Caco-2 (cell line): ENCODE data around the gene CEACAM4. TPM values are rescaled to one million over a fixed set of nuclear protein-coding genes. Genes with fewer than 3 reads are reported as not detected.
A peak's percentile ranks its signal among the peaks of the same experiment; 100 is the strongest.

Experiments used
- BruUV-seq: library from RNA; stranded (reverse); fragments of 400-500 nt; replicated peaks from 2 replicates; lab custom pipeline; 2021; lab: Mats Ljungman, UMichigan
- CTCF ChIA-PET: fragments of 300-600 bp; sonication (Branson Sonifier 250); formaldehyde crosslinking; loops from one replicate; lab custom pipeline; 2022; ENCODE audit warnings: antibody characterized with exemption; lab: Charles Lee
- POLR2A ChIA-PET: fragments of 300-600 bp; sonication (Branson Sonifier 250); formaldehyde crosslinking; loops from one replicate; lab custom pipeline; 2022; ENCODE audit warnings: antibody characterized with exemption; lab: Charles Lee
- DNase-seq, 2 experiments: peaks; one replicate each; pipeline versions ENCODE4 v3.0.0 to v3.0.0-alpha.2; 2020 to 2022
- H3K27me3 ChIP-seq: replicated peaks from 2 replicates; pipeline ENCODE4 v1.6.0; 2011; ENCODE audit warnings: low read length; ENCODE audit not compliant: control insufficient read depth, insufficient read depth
- H3K36me3 ChIP-seq: 2 replicates; pipeline ENCODE4 v1.5.1; 2011; ENCODE audit warnings: low read length; ENCODE audit not compliant: control insufficient read depth, insufficient read depth
- H3K4me1 ChIP-seq: fragments of 250-450 bp; sonication (Bioruptor Pico); 2 replicates; pipeline ENCODE4 v1.5.1; 2020; ENCODE audit warnings: mild to moderate bottlenecking
- H3K4me3 ChIP-seq: 2 replicates; pipeline ENCODE4 v1.5.1; 2011; ENCODE audit warnings: low read depth, mild to moderate bottlenecking, control low read depth, low read length
- H3K9me3 ChIP-seq: fragments of 250-450 bp; sonication (Bioruptor Pico); 2 replicates; pipeline ENCODE4 v1.5.1; 2020; ENCODE audit warnings: mild to moderate bottlenecking, moderate library complexity
- H3K27ac Mint-ChIP-seq: one replicate; pipeline ENCODE4 v1.8.0; 2022; ENCODE audit warnings: mixed read lengths; ENCODE audit not compliant: unreplicated experiment
- H3K27me3 Mint-ChIP-seq: one replicate; pipeline ENCODE4 v1.8.0; 2022; ENCODE audit warnings: mixed read lengths; ENCODE audit not compliant: insufficient read depth, unreplicated experiment
- H3K36me3 Mint-ChIP-seq: one replicate; pipeline ENCODE4 v1.8.0; 2022; ENCODE audit warnings: mild to moderate bottlenecking, mixed read lengths; ENCODE audit not compliant: insufficient read depth, unreplicated experiment
- H3K4me1 Mint-ChIP-seq: one replicate; pipeline ENCODE4 v1.8.0; 2022; ENCODE audit warnings: low read depth, mixed read lengths; ENCODE audit not compliant: unreplicated experiment
- H3K4me3 Mint-ChIP-seq: one replicate; pipeline ENCODE4 v1.8.0; 2022; ENCODE audit warnings: mild to moderate bottlenecking, moderate library complexity, mixed read lengths; ENCODE audit not compliant: unreplicated experiment
- H3K9me3 Mint-ChIP-seq: one replicate; pipeline ENCODE4 v1.8.0; 2022; ENCODE audit warnings: mixed read lengths; ENCODE audit not compliant: unreplicated experiment
- CTCF ChIP-seq, 2 experiments: fragments of 200-600 bp in 1 of 2; IDR thresholded peaks; 1 replicate in 1 of 2; 2 replicates in 1 of 2; pipeline versions ENCODE4 v1.5.1 to v1.8.0; 2011 to 2022; ENCODE audit warnings: antibody characterized with exemption in 1 of 2, control low read depth in 1 of 2, inconsistent platforms in 1 of 2, low read depth in 1 of 2, low read length in 1 of 2, mild to moderate bottlenecking in 1 of 2, moderate library complexity in 1 of 2; ENCODE audit not compliant: insufficient read depth in 1 of 2, severe bottlenecking in 1 of 2, unreplicated experiment in 1 of 2
- intact Hi-C: fragments of 100-400 bp; cut with micrococcal nuclease; formaldehyde crosslinking; loops from one replicate; pipeline ENCODE4 v1.10.0; 2022; ENCODE audit not compliant: unreplicated experiment
- total RNA-seq: library from RNA; stranded (reverse); gene quantifications from 2 replicates; pipeline ENCODE4 v1.2.3, GENCODE V29; 2022

The CEACAM4 gene
- total RNA-seq, 1 experiment from 2014 or later = not detected

DNA sequence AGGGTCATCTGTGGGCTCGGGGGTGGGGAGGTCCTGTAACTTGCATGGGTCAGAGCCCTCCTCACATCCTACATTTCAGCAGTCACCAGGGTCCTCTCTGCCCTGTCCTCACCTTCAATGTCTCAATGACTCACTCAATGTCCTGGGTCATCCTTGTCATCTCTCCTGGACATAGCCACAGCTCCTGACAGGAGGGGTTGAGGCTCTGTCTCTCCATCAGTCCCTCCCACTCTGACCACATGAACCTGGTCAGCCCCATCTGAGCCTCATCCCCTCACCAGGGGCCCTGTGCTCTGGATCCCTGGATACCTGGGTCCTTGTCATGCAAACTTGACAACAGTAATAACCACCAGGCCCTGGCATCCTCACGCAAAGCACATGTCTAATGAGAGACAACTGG lies 37.5 kb downstream of the CEACAM4 start:
- CTCF ChIA-PET = no interaction called here
- H3K27ac Mint-ChIP-seq = no peak overlapping the region
- Histone ChIP-seq H3K36me3 (no peaks in the 10 kb centered on the region), H3K4me3 (no peak overlapping the region), H3K9me3 (no peaks in the 10 kb centered on the region), H3K4me1 (no peaks in the 10 kb centered on the region), H3K27me3 (no peaks in the 10 kb centered on the region; the same call in 1 of the 2 replicates)
- BruUV-seq = no TSS peak
- DNase-seq = no peak
- peaks cover 5% of the 10 kb centered on the region for H3K9me3 Mint-ChIP-seq
- H3K36me3 Mint-ChIP-seq = no peaks in the 10 kb centered on the region
- intact Hi-C loops = no loop called here
- POLR2A ChIA-PET = no interaction called here
- no peak for TF ChIP-seq CTCF (IDR thresholded peaks at IDR 0.05; ENCODE audit: insufficient read depth in 1 of 2, low read depth in 1 of 2, low read length in 1 of 2, severe bottlenecking in 1 of 2, unreplicated experiment in 1 of 2)
- no peak overlapping the region for H3K4me3 Mint-ChIP-seq
- H3K4me1 Mint-ChIP-seq = no peaks in the 10 kb centered on the region
- peaks cover under 1% of the 10 kb centered on the region for H3K27me3 Mint-ChIP-seq

DNA sequence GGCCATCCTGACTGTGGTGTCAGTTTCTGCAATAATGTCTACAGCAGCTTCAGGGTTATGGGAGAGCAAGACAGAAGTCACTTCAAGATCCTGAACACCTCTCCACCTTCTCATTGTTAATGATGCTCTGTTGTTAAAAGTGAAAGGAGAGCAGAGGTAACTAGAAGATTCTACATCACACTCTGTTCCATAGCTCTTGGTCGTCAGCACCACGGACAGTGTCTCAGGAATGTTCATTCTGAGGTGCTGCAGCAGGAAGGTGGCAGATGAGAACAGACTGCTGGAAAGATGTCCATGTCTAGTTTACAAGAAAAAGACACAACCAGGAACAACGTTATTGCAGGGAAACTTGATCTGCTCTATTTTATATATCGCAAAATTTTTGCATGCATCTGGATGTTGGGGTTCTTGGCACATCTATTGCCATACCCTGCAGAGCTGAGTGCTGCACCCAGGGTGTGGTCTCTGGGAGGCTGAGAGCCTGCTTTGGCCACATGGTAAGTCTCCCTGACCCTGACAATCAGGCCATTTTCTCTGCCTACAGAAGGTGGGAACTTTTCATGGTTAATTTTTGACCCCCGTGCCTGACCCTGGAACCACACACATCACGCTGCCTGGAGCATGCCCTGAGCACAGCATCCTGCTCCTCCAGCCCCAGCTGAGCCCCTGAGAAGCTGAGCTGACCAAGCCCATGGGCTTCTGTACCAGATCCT lies 38.2 kb downstream of the CEACAM4 start:
- ChIA-PET POLR2A (no interaction called here), CTCF (no interaction called here)
- H3K36me3 ChIP-seq = no peaks in the 10 kb centered on the region
- Mint-ChIP-seq H3K36me3 (no peaks in the 10 kb centered on the region), H3K4me3 (no peak overlapping the region), H3K4me1 (no peaks in the 10 kb centered on the region), H3K9me3 (peaks cover 12% of the 10 kb centered on the region), H3K27ac (no peak overlapping the region), H3K27me3 (no peaks in the 10 kb centered on the region)
- TF ChIP-seq CTCF (IDR thresholded peaks at IDR 0.05; ENCODE audit: insufficient read depth in 1 of 2, low read depth in 1 of 2, low read length in 1 of 2, severe bottlenecking in 1 of 2, unreplicated experiment in 1 of 2) = no peak
- H3K4me3 ChIP-seq = no peak overlapping the region
- no peaks in the 10 kb centered on the region for H3K4me1 ChIP-seq
- no peaks in the 10 kb centered on the region for H3K9me3 ChIP-seq
- BruUV-seq = no TSS peak
- DNase-seq = peak in 1 of 2 experiments; percentile 67
- intact Hi-C loops = no loop called here
- no peaks in the 10 kb centered on the region; the same call in 1 of the 2 replicates for H3K27me3 ChIP-seq

GRCh38 chr19:41587838-41588210 lies 39.0 kb downstream of the CEACAM4 start:
- no peaks in the 10 kb centered on the region for H3K4me1 ChIP-seq
- POLR2A ChIA-PET = no interaction called here
- H3K36me3 ChIP-seq = no peaks in the 10 kb centered on the region
- Mint-ChIP-seq H3K36me3 (no peaks in the 10 kb centered on the region), H3K4me3 (no peak overlapping the region), H3K27ac (no peak overlapping the region), H3K27me3 (no peaks in the 10 kb centered on the region), H3K9me3 (peaks cover 21% of the 10 kb centered on the region), H3K4me1 (no peaks in the 10 kb centered on the region)
- no peak for DNase-seq
- TF ChIP-seq CTCF (IDR thresholded peaks at IDR 0.05; ENCODE audit: insufficient read depth in 1 of 2, low read depth in 1 of 2, low read length in 1 of 2, severe bottlenecking in 1 of 2, unreplicated experiment in 1 of 2) = no peak
- H3K9me3 ChIP-seq = peaks cover 5% of the 10 kb centered on the region; the same call in 1 of the 2 replicates
- BruUV-seq = no TSS peak
- intact Hi-C loops = no loop called here
- CTCF ChIA-PET = no interaction called here
- no peaks in the 10 kb centered on the region; the same call in 1 of the 2 replicates for H3K27me3 ChIP-seq
- H3K4me3 ChIP-seq = no peak overlapping the region
